Measurements from ENCODE around the gene KRTAP10-1. TPM values are rescaled to one million over a fixed set of nuclear protein-coding genes. Genes with fewer than 3 reads are reported as not detected.
"Not testable (repeated sequence)": the region's sequence is repeated elsewhere in the genome, so short reads cannot be mapped to it uniquely, and the experiment has no call there.

KRTAP10-1 gene
- total RNA-seq, 1 donor from 2014 or later: not detected

GRCh38 chr21:44582055-44582454 lies 42.1 kb upstream of the KRTAP10-1 start:
- FAIRE-seq: no peak
- no peak overlapping the region for H3K4me3 ChIP-seq (ENCODE audit: low read depth, low read length)
- no peaks in the 10 kb centered on the region for H3K27me3 ChIP-seq (ENCODE audit: control insufficient read depth, insufficient read depth, low read length)
- TF ChIP-seq CTCF (IDR thresholded peaks at IDR 0.05; ENCODE audit: insufficient read depth, low read length, severe bottlenecking): no peak
- H3K36me3 ChIP-seq (ENCODE audit: control insufficient read depth, insufficient read depth, low read length): no peaks in the 10 kb centered on the region
- no peak for DNase-seq (ENCODE audit: low read depth)

GRCh38 chr21:44581158-44581557 lies 41.2 kb upstream of the KRTAP10-1 start:
- no peaks in the 10 kb centered on the region for H3K27me3 ChIP-seq (ENCODE audit: control insufficient read depth, insufficient read depth, low read length)
- H3K36me3 ChIP-seq (ENCODE audit: control insufficient read depth, insufficient read depth, low read length): no peaks in the 10 kb centered on the region
- no peak overlapping the region for H3K4me3 ChIP-seq (ENCODE audit: low read depth, low read length)
- FAIRE-seq (no peak), DNase-seq (ENCODE audit: low read depth) (no peak)
- no peak for TF ChIP-seq CTCF (IDR thresholded peaks at IDR 0.05; ENCODE audit: insufficient read depth, low read length, severe bottlenecking)

DNA sequence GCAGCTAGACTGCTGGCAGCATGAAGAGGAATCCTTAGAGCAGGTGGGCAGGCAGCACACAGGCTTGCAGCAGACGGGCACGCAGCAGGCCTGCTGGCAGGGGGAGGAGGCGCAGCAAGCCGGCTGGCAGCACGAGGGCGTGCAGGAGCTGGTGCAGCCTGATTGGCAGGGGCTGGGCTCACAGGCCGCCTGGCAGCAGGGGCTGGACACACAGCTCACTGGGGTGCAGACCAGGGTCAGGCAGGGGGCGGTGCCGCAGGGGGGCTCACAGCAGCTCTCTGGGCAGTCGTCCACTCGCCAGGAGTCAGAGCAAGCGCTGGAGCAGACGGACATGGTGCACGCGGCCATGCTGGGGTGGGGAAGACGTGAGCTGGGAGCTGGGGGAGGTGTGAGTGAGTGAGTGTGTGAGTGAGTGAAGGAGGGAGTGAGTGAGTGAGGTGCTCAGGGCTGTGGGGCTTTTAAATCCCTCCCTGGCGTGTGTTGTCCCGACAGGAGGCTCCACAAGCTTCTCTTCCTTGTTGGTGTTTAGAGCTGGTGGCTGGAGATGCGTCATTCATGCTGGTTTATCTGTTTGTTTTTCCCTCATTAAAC lies 40.3 kb upstream of the KRTAP10-1 start, which contains the start of gene KRTAP10-5:
Gene KRTAP10-5 (minus strand): TSS at position 374 of the 591 bp plus-strand sequence. CDS start 26 bp downstream, at position 348.
- not testable (repeated sequence) for H3K27me3 ChIP-seq (ENCODE audit: control insufficient read depth, insufficient read depth, low read length); DNase-seq (ENCODE audit: low read depth); H3K36me3 ChIP-seq (ENCODE audit: control insufficient read depth, insufficient read depth, low read length); FAIRE-seq; H3K4me3 ChIP-seq (ENCODE audit: low read depth, low read length)

DNA sequence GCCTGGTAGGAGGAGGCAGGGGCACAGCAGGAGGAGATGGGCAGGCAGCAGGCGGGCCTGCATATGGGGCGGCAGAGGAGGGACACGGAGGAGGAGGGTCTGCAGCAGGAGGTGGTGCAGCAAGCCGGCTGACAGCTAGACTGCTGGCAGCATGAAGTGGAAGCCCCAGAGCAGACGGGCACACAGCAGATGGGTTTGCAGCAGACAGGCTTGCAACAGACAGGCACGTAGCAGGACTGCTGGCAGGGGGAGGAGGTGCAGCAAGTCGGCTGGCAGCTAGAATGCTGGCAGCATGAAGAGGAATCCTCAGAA lies 39.8 kb upstream of the KRTAP10-1 start:
- no peak for TF ChIP-seq CTCF (IDR thresholded peaks at IDR 0.05; ENCODE audit: insufficient read depth, low read length, severe bottlenecking)
- Histone ChIP-seq H3K27me3 (ENCODE audit: control insufficient read depth, insufficient read depth, low read length) (no peaks in the 10 kb centered on the region), H3K36me3 (ENCODE audit: control insufficient read depth, insufficient read depth, low read length) (no peaks in the 10 kb centered on the region), H3K4me3 (ENCODE audit: low read depth, low read length) (no peak overlapping the region)
- FAIRE-seq (no peak), DNase-seq (ENCODE audit: low read depth) (no peak)

DNA sequence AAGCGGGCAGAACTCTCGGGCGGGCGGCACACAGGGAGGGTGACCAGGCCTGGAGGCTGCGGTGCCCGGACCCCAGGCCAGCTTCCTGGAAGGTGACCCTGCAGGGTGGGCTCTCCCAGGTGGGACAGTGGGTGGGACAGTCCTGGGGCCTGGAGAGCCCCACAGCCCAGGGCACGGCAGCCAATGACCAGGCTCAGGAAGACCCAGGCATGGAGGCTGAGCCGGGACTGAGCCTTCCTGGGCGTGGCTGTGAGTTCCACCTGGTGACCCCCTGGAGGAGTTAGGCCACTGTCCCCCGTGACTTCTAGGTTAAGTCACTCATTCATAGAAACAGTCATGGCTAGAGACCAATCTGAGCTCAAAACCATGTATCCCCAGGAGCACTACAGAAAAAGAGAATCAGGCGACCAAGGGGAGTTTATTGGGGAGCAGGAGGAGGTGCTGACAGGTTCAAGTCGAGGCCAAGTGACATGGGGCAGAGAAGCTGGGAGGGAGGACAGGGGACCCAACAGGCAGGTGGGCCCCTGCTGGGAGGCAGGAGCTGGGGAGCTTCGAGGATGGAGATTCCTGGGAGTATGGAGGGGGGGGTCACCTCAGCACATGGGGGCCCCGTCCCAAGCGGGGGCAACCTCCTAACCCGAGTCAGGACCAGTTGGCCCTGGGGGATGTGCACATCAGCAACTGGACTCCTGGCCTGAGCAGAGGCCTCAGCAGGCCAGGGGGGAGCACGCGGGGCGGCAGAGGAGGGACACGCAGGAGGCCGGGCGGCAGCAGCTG lies 39.2 kb upstream of the KRTAP10-1 start:
- H3K36me3 ChIP-seq (ENCODE audit: control insufficient read depth, insufficient read depth, low read length): no peaks in the 10 kb centered on the region
- TF ChIP-seq CTCF (IDR thresholded peaks at IDR 0.05; ENCODE audit: insufficient read depth, low read length, severe bottlenecking): no peak
- FAIRE-seq (no peak), DNase-seq (ENCODE audit: low read depth) (no peak)
- no peaks in the 10 kb centered on the region for H3K27me3 ChIP-seq (ENCODE audit: control insufficient read depth, insufficient read depth, low read length)
- no peak overlapping the region for H3K4me3 ChIP-seq (ENCODE audit: low read depth, low read length)

- FAIRE-seq: no peak
- H3K4me3 ChIP-seq (ENCODE audit: low read depth, low read length): no peak overlapping the region
- no peak for DNase-seq (ENCODE audit: low read depth)
- no peaks in the 10 kb centered on the region for H3K36me3 ChIP-seq (ENCODE audit: control insufficient read depth, insufficient read depth, low read length)
- TF ChIP-seq CTCF (IDR thresholded peaks at IDR 0.05; ENCODE audit: insufficient read depth, low read length, severe bottlenecking): no peak
- no peaks in the 10 kb centered on the region for H3K27me3 ChIP-seq (ENCODE audit: control insufficient read depth, insufficient read depth, low read length)
Measured at GRCh38 chr21:44578371-44579055, 38.5 kb upstream of the KRTAP10-1 start.
